Natural killer cell treated with Interleukin-12 subunit alpha and Interleukin-12 subunit beta and Interleukin-15 and Interleukin-18, amount 100 ng/mL, for 72 hours (primary cell): ENCODE measurements around the gene SPDYC. TPM values are rescaled to one million over a fixed set of nuclear protein-coding genes. Genes with fewer than 3 reads are reported as not detected.
"Not testable (repeated sequence)": the region's sequence is repeated elsewhere in the genome, so short reads cannot be mapped to it uniquely, and the experiment has no call there.

Experiments used
- ATAC-seq, 2 donors: fragments of 150-1000 bp; cut with Tn5 transposase in 1 of 2; sonication (Bioruptor Pico), chemical (Tn5 transposase) in 1 of 2; 2 replicates each; pipeline ENCODE4 v1.10.0; 2021
- DNase-seq: peaks from one replicate; pipeline ENCODE4 v3.0.0; 2022; ENCODE audit warnings: low spot score
- H3K27ac Mint-ChIP-seq, 2 donors: 1 replicate in 1 of 2; 2 replicates in 1 of 2; pipeline ENCODE4 v1.8.0; 2022; ENCODE audit warnings: mixed read lengths in 2 of 2, mild to moderate bottlenecking in 1 of 2, moderate library complexity in 1 of 2
- H3K27me3 Mint-ChIP-seq, 2 donors: 1 replicate in 1 of 2; 2 replicates in 1 of 2; pipeline ENCODE4 v1.8.0; 2022; ENCODE audit warnings: mixed read lengths in 2 of 2
- H3K36me3 Mint-ChIP-seq: one replicate; pipeline ENCODE4 v1.8.0; 2022; ENCODE audit warnings: mixed read lengths
- H3K4me1 Mint-ChIP-seq, 2 donors: 1 replicate in 1 of 2; 2 replicates in 1 of 2; pipeline ENCODE4 v1.8.0; 2022; ENCODE audit warnings: low read depth in 2 of 2, mixed read lengths in 2 of 2, mild to moderate bottlenecking in 1 of 2
- H3K4me3 Mint-ChIP-seq: one replicate; pipeline ENCODE4 v1.8.0; 2022; ENCODE audit warnings: mixed read lengths
- H3K9me3 Mint-ChIP-seq: 2 replicates; pipeline ENCODE4 v1.8.0; 2022; ENCODE audit warnings: mixed read lengths
- total RNA-seq, 2 donors: library from RNA; stranded (reverse); gene quantifications; one replicate each; pipeline ENCODE4 v1.2.3, GENCODE V29; 2022

Gene SPDYC
- total RNA-seq, 2 donors from 2014 or later, result not detected

DNA sequence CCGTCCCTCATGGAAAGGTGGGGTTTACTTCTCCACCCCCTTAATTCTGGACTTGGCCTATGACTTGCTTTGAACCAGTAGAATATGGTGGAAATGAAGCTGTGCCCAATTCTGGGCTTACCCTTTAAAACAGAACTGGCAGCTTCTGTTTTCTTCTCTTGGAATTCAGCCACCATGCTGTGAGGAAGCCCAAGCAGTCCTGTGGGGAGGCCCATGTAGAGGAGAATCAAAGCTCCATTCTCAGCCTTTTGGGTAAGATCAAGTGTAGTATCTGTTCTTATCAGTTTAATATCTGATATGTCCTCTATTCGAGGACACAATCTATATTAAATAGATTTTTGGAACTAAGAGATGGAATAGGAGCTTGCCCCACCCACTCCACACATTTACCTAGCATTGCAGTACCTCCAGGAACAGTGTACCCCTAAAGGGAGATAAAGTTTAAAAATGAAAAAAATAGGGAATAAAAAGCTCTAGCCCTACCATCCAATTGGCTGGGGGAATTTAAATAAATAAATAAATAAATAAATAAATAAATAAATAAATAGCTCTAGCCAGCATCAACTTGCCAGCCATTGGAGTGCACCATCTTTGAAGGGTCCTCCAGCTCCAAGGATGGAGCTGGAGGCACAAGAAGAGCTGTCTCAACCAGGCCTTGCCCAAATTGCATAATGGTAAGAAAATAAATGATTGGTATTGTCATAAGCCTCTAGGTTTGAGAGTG is 22.5 kb upstream of the SPDYC start:
- ATAC-seq, result no peak
- H3K36me3 Mint-ChIP-seq, result no peaks in the 10 kb centered on the region
- peaks cover 0 to 18% of the 10 kb centered on the region in 2 donors for H3K27me3 Mint-ChIP-seq
- H3K9me3 Mint-ChIP-seq, result no peaks in the 10 kb centered on the region
- no peak overlapping the region for H3K4me3 Mint-ChIP-seq
- no peak for DNase-seq
- H3K4me1 Mint-ChIP-seq, result peaks cover 0 to 5% of the 10 kb centered on the region in 2 donors
- no peak overlapping the region for H3K27ac Mint-ChIP-seq

DNA sequence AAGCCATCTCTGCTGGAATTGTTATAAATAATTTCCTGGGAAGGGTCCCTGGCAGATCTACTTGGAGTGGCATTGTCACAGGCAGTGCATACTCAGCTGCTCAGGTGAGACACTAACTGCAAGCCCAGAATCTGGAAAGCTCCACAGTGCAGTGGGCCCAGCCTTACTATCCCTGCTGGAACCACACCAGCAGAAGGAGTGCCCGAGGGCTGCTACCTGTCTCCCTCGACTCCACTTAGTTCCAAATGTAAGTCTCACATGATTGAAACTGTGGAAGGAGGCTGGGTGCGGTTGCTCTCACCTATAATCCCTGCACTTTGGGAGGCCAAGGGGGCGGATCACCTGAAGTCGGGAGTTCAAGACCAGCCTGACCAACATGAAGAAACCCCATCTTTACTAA is 21.4 kb upstream of the SPDYC start:
- Mint-ChIP-seq H3K27me3 (peaks cover 0 to 22% of the 10 kb centered on the region in 2 donors), H3K4me1 (peaks cover 0 to 5% of the 10 kb centered on the region in 2 donors), H3K27ac (no peak overlapping the region), H3K36me3 (no peaks in the 10 kb centered on the region), H3K9me3 (no peaks in the 10 kb centered on the region), H3K4me3 (no peak overlapping the region)
- no peak for ATAC-seq
- DNase-seq, result no peak

DNA sequence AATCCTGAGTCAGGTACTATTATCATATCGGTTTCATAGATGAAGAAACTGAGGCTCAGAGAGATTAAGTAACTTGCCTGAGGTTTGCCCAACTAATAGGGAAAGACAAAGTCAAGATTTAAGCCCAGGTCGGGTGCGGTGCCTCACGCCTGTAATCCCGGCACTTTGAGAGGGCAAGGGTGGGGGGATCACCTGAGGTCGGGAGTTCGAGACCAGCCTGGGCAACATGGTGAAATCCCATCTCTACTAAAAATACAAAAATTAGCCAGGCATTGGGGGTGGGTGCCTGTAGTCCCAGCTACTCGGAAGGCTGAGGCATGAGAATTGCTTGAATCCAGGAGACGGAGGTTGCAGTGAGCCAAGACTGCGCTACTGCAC is 19.9 kb upstream of the SPDYC start:
- ATAC-seq, H3K4me3 Mint-ChIP-seq, H3K4me1 Mint-ChIP-seq, H3K9me3 Mint-ChIP-seq, DNase-seq, H3K36me3 Mint-ChIP-seq: not testable (repeated sequence)
- H3K27me3 Mint-ChIP-seq, result peaks cover 0 to 19% of the 10 kb centered on the region in 2 donors
- H3K27ac Mint-ChIP-seq, result peak overlapping the region in 1 of 2 donors; percentile 7

DNA sequence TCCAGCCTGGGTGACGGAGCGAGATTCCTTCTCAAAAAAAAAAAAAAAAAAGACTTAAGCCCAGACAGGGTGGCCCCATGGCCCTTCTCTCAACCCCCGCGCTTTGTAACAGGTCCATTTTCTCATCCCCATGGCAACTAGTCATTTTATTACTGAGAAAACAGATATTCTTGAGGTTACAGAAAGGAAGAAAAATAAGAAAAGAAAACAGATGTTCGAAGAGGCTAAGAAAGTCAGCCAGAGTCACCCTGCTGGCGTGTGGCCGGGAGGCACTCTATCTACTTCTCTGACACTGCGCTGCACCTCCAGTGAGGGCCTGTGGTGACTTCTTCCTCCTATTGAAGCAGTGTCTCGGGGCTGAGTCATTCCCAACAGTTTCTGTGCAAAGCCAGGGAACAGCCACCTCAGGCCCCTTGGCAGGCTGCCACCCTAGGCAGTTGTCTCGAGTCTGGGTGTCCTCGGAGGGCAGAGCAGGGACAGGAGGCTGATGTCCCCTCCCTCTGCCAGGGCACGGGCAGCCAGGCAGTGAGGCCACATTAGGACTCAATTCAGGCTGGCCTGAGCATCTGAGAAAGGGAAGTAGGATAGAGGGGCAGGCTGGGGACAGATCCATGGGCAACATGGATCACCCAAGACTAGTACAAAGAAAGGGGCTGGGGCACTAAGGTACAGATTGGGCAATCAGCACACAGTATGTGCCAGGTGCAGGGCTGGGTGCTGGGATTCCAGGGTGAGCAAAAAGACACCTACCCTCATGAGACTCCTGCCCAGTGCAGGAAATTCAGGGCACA is 19.3 kb upstream of the SPDYC start:
- H3K36me3 Mint-ChIP-seq, result no peaks in the 10 kb centered on the region
- peak; percentile 36 to 59 for ATAC-seq
- DNase-seq, result no peak
- H3K27me3 Mint-ChIP-seq, result peaks cover 0 to 19% of the 10 kb centered on the region in 2 donors
- H3K4me3 Mint-ChIP-seq, result no peak overlapping the region
- H3K27ac Mint-ChIP-seq, result peak overlapping the region in 1 of 2 donors; percentile 7
- H3K9me3 Mint-ChIP-seq, result no peaks in the 10 kb centered on the region
- H3K4me1 Mint-ChIP-seq, result peaks cover 0 to 5% of the 10 kb centered on the region in 2 donors

DNA sequence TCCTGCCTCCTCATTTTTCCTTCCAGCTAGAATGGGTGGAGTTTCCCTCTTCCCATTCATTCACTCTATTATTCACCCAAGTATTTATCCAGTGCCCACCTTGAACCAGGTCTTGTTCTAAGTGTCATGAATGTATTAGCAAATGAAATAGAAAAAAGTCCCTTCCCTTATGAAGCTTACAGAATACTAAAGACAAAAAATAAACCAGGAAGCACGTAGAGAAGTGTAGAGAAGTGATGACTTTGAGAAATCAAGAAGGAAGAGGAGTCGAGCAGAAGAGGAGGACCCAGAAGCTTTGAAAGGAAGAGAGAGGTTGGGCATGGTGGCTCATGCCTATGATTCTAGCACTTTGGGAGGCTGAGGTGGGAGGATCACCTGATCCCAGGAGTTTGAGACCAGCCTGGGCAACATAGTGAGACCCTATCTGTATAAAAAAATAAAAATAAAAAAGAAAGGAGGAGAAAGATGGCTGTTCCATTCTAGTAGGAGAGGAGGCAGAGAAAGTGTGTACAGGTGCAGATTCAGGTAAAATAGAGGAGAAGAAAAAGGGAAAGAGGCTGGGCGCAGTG is 18.6 kb upstream of the SPDYC start:
- DNase-seq (no peak), ATAC-seq (no peak)
- H3K4me3 Mint-ChIP-seq, result no peak overlapping the region
- no peak overlapping the region for H3K27ac Mint-ChIP-seq
- no peaks in the 10 kb centered on the region for H3K36me3 Mint-ChIP-seq
- no peaks in the 10 kb centered on the region for H3K9me3 Mint-ChIP-seq
- H3K27me3 Mint-ChIP-seq, result peaks cover 0 to 19% of the 10 kb centered on the region in 2 donors
- peaks cover 0 to 5% of the 10 kb centered on the region in 2 donors for H3K4me1 Mint-ChIP-seq

DNA sequence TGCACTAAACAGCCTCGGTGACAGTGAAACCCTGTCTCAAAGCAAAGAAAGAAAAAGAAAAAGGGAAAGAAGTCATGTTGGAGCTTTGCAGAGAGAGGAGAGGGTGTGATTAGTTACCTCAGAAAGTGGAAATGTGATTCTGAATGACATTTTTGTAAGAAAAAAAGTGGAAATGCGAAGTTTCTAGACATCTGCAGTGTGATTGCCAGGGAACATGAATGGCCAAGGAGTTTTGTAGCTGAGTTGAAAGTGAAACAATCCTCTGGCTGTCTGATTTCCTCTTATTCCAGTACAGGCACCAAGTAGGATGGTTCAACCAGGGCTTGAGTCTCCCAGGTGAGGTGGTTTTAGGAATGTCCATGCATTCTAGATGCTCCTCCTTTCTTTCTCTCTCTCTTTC is 17.9 kb upstream of the SPDYC start:
- Mint-ChIP-seq H3K36me3 (no peaks in the 10 kb centered on the region), H3K4me3 (no peak overlapping the region), H3K27me3 (peaks cover 0 to 19% of the 10 kb centered on the region in 2 donors), H3K27ac (no peak overlapping the region), H3K9me3 (no peaks in the 10 kb centered on the region), H3K4me1 (peaks cover 0 to 5% of the 10 kb centered on the region in 2 donors)
- DNase-seq, result no peak
- no peak for ATAC-seq

DNA sequence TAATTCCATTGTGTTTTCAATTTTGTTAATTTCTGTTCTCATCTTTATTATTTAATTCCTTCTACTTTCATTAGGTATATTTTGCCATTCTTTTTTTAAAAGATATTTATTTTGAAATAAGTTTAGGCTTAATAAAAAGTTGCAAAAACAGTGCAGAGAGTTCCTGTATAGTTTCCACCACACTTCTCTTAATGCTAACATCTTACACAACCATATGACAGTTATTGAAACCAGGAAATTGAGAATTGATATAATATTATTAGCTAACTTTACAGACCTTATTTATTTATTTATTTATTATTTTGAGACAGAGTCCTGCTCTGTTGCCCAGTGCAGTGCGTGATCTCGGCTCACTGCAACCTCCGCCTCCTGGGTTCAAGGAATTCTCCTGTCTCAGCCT is 13.8 kb upstream of the SPDYC start:
- peaks cover 0 to 16% of the 10 kb centered on the region in 2 donors for H3K27me3 Mint-ChIP-seq
- H3K4me3 Mint-ChIP-seq, result no peak overlapping the region
- H3K36me3 Mint-ChIP-seq, result no peaks in the 10 kb centered on the region
- no peaks in the 10 kb centered on the region for H3K9me3 Mint-ChIP-seq
- ATAC-seq, result no peak
- H3K4me1 Mint-ChIP-seq, result no peaks in the 10 kb centered on the region
- no peak overlapping the region for H3K27ac Mint-ChIP-seq
- no peak for DNase-seq

DNA sequence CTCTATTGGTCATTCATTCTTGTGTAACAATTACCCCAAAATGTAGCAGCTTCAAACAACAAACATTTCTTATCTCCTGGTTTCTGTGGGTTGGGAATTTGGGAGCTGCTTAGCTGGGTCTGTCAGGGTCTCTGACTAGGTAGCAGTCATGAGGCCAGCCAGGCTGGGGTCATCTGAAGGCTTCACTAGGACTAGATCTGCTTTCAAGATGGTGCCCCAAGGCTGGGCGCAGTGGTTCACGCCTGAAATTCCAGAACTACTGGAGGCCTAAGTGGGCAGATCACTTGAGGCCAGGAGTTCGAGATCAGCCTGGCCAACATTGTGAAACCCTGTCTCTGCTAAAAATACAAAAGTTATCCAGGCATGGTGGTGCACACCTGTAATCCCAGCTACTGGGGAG is 13.1 kb upstream of the SPDYC start:
- Mint-ChIP-seq H3K36me3 (no peaks in the 10 kb centered on the region), H3K27me3 (peaks cover 0 to 9% of the 10 kb centered on the region in 2 donors), H3K4me3 (no peak overlapping the region), H3K27ac (no peak overlapping the region), H3K4me1 (no peaks in the 10 kb centered on the region), H3K9me3 (no peaks in the 10 kb centered on the region)
- ATAC-seq, result no peak
- no peak for DNase-seq

GRCh38 chr11:65157336-65157735 is 12.7 kb upstream of the SPDYC start:
- ATAC-seq, result no peak

DNA sequence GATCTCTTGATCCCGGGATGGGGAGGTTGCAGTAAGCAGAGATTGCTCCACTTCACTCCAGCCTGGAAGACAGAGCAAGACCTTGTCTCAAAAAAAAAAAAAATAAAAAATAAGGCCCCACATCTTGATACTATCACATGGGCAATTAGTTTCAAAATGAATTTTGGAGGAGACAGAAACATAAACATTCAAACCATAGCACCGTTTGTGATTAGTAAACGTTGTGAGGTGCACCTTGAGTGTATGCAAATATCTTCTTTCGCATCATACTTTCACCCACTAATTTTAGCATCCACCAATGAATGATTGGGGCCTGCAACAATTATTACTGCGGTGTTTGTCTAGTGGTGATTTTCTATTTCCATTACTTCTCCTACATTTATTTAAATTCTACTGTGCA is 11.0 kb upstream of the SPDYC start:
- ATAC-seq, result no peak
- no peak for DNase-seq
- H3K27ac Mint-ChIP-seq, result no peak overlapping the region
- peaks cover 0 to 5% of the 10 kb centered on the region in 2 donors for H3K27me3 Mint-ChIP-seq
- H3K9me3 Mint-ChIP-seq, result no peaks in the 10 kb centered on the region
- H3K36me3 Mint-ChIP-seq, result no peaks in the 10 kb centered on the region
- no peaks in the 10 kb centered on the region for H3K4me1 Mint-ChIP-seq
- H3K4me3 Mint-ChIP-seq, result no peak overlapping the region

More at GRCh38 chr11:65157336-65157735, 12.7 kb upstream of the SPDYC start:
- no peak overlapping the region for H3K27ac Mint-ChIP-seq
- peaks cover 0 to 9% of the 10 kb centered on the region in 2 donors for H3K27me3 Mint-ChIP-seq
- H3K4me1 Mint-ChIP-seq, result no peaks in the 10 kb centered on the region
- no peak for DNase-seq
- H3K36me3 Mint-ChIP-seq, result no peaks in the 10 kb centered on the region
- no peaks in the 10 kb centered on the region for H3K9me3 Mint-ChIP-seq
- H3K4me3 Mint-ChIP-seq, result no peak overlapping the region

DNA sequence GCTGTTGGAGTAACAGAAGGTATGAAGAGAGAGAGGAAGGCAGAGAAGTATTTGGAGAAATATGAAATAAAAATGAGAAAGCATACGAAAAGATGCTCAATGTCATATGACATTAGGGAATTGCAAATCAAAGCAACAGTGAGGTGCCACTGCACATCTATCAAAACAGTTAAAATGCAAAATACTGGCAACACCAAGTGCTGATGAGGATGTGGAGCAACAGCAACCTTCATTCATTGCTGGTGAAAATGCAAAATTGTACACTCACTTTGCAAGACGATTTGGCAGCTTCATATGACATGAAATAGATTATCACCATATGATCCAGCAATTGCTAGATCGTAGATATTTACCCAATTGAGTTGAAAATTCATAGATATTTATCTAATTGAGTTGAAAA is 9.4 kb upstream of the SPDYC start:
- H3K9me3 Mint-ChIP-seq, result no peaks in the 10 kb centered on the region
- no peak overlapping the region for H3K27ac Mint-ChIP-seq
- H3K27me3 Mint-ChIP-seq, result peaks cover 0 to 5% of the 10 kb centered on the region in 2 donors
- H3K36me3 Mint-ChIP-seq, result no peaks in the 10 kb centered on the region
- H3K4me3 Mint-ChIP-seq, result no peak overlapping the region
- no peak for ATAC-seq
- no peak for DNase-seq
- no peaks in the 10 kb centered on the region for H3K4me1 Mint-ChIP-seq

GRCh38 chr11:65163684-65164083 is 6.3 kb upstream of the SPDYC start:
- no peak overlapping the region for H3K27ac Mint-ChIP-seq
- H3K36me3 Mint-ChIP-seq, result no peaks in the 10 kb centered on the region
- ATAC-seq (no peak), DNase-seq (no peak)
- peaks cover 0 to 3% of the 10 kb centered on the region in 2 donors for H3K4me1 Mint-ChIP-seq
- H3K9me3 Mint-ChIP-seq, result no peaks in the 10 kb centered on the region
- H3K4me3 Mint-ChIP-seq, result no peak overlapping the region
- peaks cover 0 to 3% of the 10 kb centered on the region in 2 donors for H3K27me3 Mint-ChIP-seq

- no peak for DNase-seq
- H3K36me3 Mint-ChIP-seq, result no peaks in the 10 kb centered on the region
- peaks cover 10 to 12% of the 10 kb centered on the region in 2 donors for H3K4me1 Mint-ChIP-seq
- H3K9me3 Mint-ChIP-seq, result no peaks in the 10 kb centered on the region
- H3K27ac Mint-ChIP-seq, result no peak overlapping the region
- no peak overlapping the region for H3K4me3 Mint-ChIP-seq
- H3K27me3 Mint-ChIP-seq, result no peaks in the 10 kb centered on the region
- ATAC-seq, result no peak
Measured at GRCh38 chr11:65165410-65166317, 4.4 kb upstream of the SPDYC start.
